Measurements from ENCODE around the gene ZNF668. TPM values are rescaled to one million over a fixed set of nuclear protein-coding genes. Genes with fewer than 3 reads are reported as not detected.

The ZNF668 gene
- total and polyA plus RNA-seq, 2 of the 13 experiments (the other 11 are each of a cell fraction or from before 2014, with no cell fraction given) = 3.8 to 9.8 TPM

DNA sequence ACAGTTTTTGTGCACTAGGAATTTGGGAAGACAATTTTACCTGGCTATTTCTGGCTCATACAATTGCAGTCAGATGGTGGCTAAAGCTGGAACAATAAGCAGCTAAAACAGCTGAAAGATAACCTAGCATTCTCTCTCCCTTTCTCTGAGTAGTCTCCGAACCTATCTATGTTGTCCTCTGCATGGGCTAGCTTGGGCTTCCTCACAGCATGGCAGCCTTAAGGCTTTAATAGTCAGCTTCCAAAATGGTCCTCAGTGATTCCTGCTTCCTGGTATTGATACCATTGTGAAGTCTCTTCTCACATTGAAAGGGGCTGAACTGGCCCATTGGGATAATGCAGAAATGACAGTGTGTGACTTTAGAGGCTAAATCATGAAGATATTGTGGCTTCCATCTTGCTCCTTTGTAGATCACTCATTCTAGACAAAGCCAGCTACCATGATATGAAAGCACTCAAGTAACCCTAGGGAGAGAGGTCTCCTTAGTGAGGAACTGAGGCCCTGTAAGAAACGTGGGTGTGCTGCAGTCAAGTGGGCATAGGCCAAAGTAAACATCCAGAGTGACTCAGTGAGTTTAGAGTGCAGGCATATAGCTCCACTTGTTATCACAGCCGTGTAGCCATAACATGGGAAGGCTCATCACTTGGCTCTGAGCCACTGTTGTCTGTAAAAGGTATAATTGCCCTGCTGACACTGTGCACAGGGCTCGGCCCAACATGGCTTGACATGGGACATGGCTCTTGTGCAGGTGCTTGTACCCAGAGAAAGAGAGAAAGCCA is 26.0 kb upstream of the ZNF668 start:
- H3K4me1 ChIP-seq (ENCODE audit: insufficient read depth, low read length) = peaks cover 33% of the 10 kb centered on the region
- no peak overlapping the region for H3K27ac ChIP-seq (ENCODE audit: extremely low read length, insufficient read depth, low read length)
- H2AFZ ChIP-seq (ENCODE audit: low read length) = no peak overlapping the region
- no peaks in the 10 kb centered on the region for H3K9me3 ChIP-seq (ENCODE audit: low read length)
- no peak overlapping the region for H3K4me3 ChIP-seq (replicated peaks in 1 of 3; ENCODE audit: insufficient read depth in 1 of 3, low read depth in 2 of 3, low read length in 3 of 3)
- H3K9ac ChIP-seq (ENCODE audit: insufficient read depth, low read depth, low read length) = no peak overlapping the region
- DNase-seq (ENCODE audit: low spot score) = peak; percentile 34
- CTCF ChIA-PET (ENCODE audit: low intra/inter-chr PET ratio, low total read pairs) = no interaction called here
- in situ Hi-C loops (cut with HindIII; ENCODE audit: extremely low pct_ligation_motif_present, low pct_unique_long_range_greater_than_20kb) (no loop called here), intact Hi-C loops (cut with micrococcal nuclease; ENCODE audit: unreplicated experiment) (loop anchor here (10.0 kb wide), 1 partner anchor 145 kb away; the partner anchor contains the start of gene SETD1A)
- no peaks in the 10 kb centered on the region for H3K27me3 ChIP-seq (ENCODE audit: control insufficient read depth in 1 of 2, insufficient read depth in 2 of 2, low read length in 2 of 2)
- TF ChIP-seq ZSCAN31 (CRISPR knock-in tag; IDR thresholded peaks at IDR 0.05; ENCODE audit: low read depth) (peak; percentile 100), SSRP1 (CRISPR knock-in tag; IDR thresholded peaks at IDR 0.05) (0 out of 2 replicates have a peak, but pooled peaks have one; percentile 58), KLF12 (CRISPR knock-in tag; IDR thresholded peaks at IDR 0.05; ENCODE audit: borderline replicate concordance) (no peak), ZGPAT (CRISPR knock-in tag; IDR thresholded peaks at IDR 0.05) (0 out of 2 replicates have a peak, but pooled peaks have one; percentile 15), GTF2F1 (IDR thresholded peaks at IDR 0.05; ENCODE audit: low read length) (no peak), FOXA1 (IDR thresholded peaks at IDR 0.05) (no peak), FOXA1 (CRISPR knock-in tag; IDR thresholded peaks at IDR 0.05) (peak; percentile 31; the same call in 1 of the 2 replicates), FOXA3 (CRISPR knock-in tag; IDR thresholded peaks at IDR 0.05) (peak; percentile 61), ZFX (CRISPR knock-in tag; IDR thresholded peaks at IDR 0.05; ENCODE audit: low read depth) (0 out of 2 replicates have a peak, but pooled peaks have one; percentile 39), FOSL2 (CRISPR knock-in tag; IDR thresholded peaks at IDR 0.05) (peak; percentile 76), GATAD2A (CRISPR knock-in tag; IDR thresholded peaks at IDR 0.05) (0 out of 2 replicates have a peak, but pooled peaks have one; percentile 9)
- POLR2A ChIA-PET = interaction anchor here (1.0 to 3.0 kb wide), 6 partner anchors 14 to 78 kb away, joined by 3 to 25 read pairs (median 4); partner anchors contain the start of genes KAT8, ZNF646 and ZNF668
- FAIRE-seq = no peak
- H4K20me1 ChIP-seq (ENCODE audit: insufficient read depth, low read length) = no peaks in the 10 kb centered on the region
- 17% methylated on average over 4 of the region's 4 CpGs for WGBS (ENCODE audit: low lambda C conversion rate)
- no peaks in the 10 kb centered on the region for H3K36me3 ChIP-seq (replicated peaks in 1 of 2; ENCODE audit: control insufficient read depth in 1 of 2, insufficient read depth in 2 of 2, low read length in 2 of 2)
- no peaks in the 10 kb centered on the region for H3K79me2 ChIP-seq (ENCODE audit: insufficient read depth, low read length)
- ATAC-seq = no peak
- BruUV-seq (replicated peaks) = no TSS peak
- no peak overlapping the region for H3K4me2 ChIP-seq (ENCODE audit: low read depth, low read length)

Measured in HepG2 (cell line).